Small intestine (tissue), 7 donors: ENCODE results near the gene CD82. TPM values are rescaled to one million over a fixed set of nuclear protein-coding genes. Genes with fewer than 3 reads are reported as not detected.

Source experiments
- DNase-seq, 2 donors: peaks; one replicate each; pipeline versions ENCODE4 v3.0.0 to v3.0.0-alpha.2; 2013
- FAIRE-seq: peaks from 2 replicates; lab custom pipeline; 2012; peaks lifted over from hg19 to GRCh38; lab: Jason Lieb, UNC
- H3K27ac ChIP-seq, 3 donors: one replicate each; pipeline ENCODE4 v1.5.1; 2013; ENCODE audit warnings: low read length in 2 of 3, mild to moderate bottlenecking in 2 of 3, control low read depth in 1 of 3, inconsistent platforms in 1 of 3, low read depth in 1 of 3, moderate library complexity in 1 of 3
- H3K27me3 ChIP-seq, 3 donors: one replicate each; pipeline ENCODE4 v1.6.1; 2013; ENCODE audit warnings: low read length in 3 of 3, inconsistent platforms in 1 of 3; ENCODE audit not compliant: control insufficient read depth in 3 of 3, insufficient read depth in 3 of 3
- H3K36me3 ChIP-seq, 3 donors: one replicate each; pipeline ENCODE4 v1.6.1; 2013; ENCODE audit warnings: low read length in 3 of 3, inconsistent platforms in 1 of 3, low read depth in 1 of 3, mild to moderate bottlenecking in 1 of 3, moderate library complexity in 1 of 3; ENCODE audit not compliant: control insufficient read depth in 3 of 3, insufficient read depth in 2 of 3
- H3K4me1 ChIP-seq, 3 donors: one replicate each; pipeline ENCODE4 v1.6.1; 2013; ENCODE audit warnings: low read length in 2 of 3, inconsistent platforms in 1 of 3, low read depth in 1 of 3, mild to moderate bottlenecking in 1 of 3, moderate library complexity in 1 of 3; ENCODE audit not compliant: control insufficient read depth in 3 of 3, insufficient read depth in 2 of 3
- H3K4me3 ChIP-seq, 3 donors: one replicate each; pipeline ENCODE4 v1.5.1; 2013; ENCODE audit warnings: low read length in 3 of 3, control low read depth in 1 of 3, inconsistent platforms in 1 of 3, low read depth in 1 of 3, mild to moderate bottlenecking in 1 of 3, moderate library complexity in 1 of 3
- H3K9me3 ChIP-seq, 2 donors: one replicate each; pipeline ENCODE4 v1.6.1; 2013; ENCODE audit warnings: low read depth in 1 of 2, low read length in 1 of 2; ENCODE audit not compliant: control insufficient read depth in 2 of 2, insufficient read depth in 1 of 2
- WGBS, 3 donors: extraction: QIAGEN DNeasy Blood & Tissue Kit; methylation state at CpG; one replicate each; pipeline ENCODE4 v1.1.7; 2013; 5-methylcytosine and 5-hydroxymethylcytosine counted together
- polyA plus RNA-seq, 4 donors: library from polyadenylated mRNA; stranded (reverse) in 3 of 4; unstranded in 1 of 4; fragments of 200-250 nt in 3 of 4; fragments of 120-200 nt in 1 of 4; gene quantifications; one replicate each; pipeline versions ENCODE4 v1.2.1 to v1.2.3, GENCODE V29; 2013
- donor health status: healthy with polysubstance abuse.
- donor health status: control.
- donor health status: control.
- donor health status: Bipolar disorder and iron deficiency.
- donor health status: healthy.

Gene CD82
- polyA plus RNA-seq, 4 donors: 24.2 to 108 (median 69.9) TPM

DNA sequence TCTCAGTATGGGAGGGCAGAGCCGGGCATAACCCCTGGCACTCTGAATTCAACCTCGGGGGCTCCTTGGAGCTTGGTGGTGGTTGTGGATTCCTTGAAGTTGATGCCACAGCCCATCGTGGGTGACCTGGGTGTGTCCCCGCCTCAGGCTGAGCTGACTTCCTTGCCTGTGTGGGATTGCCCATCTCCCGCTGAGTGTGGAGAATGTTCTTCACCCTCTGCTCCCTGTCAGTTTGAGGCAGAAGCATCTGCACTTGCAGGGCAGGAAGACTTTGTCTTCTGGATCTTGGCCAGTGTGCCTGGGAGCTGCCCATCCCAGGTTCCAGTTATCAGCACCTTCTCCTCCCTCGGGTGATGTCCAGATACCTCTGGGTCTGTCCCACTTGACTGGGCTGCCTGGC, 25.3 kb downstream of the CD82 start:
- H3K9me3 ChIP-seq: no peaks in the 10 kb centered on the region
- H3K27me3 ChIP-seq: no peaks in the 10 kb centered on the region
- H3K4me1 ChIP-seq: peaks cover 0 to 28% (median 5%) of the 10 kb centered on the region in 3 donors
- DNase-seq: peak in 1 of 2 donors; percentile 75
- peaks cover 4 to 74% (median 5%) of the 10 kb centered on the region in 3 donors for H3K36me3 ChIP-seq
- 39 to 56% (median 45%) methylated on average over 6 of the region's 6 CpGs for WGBS, 3 donors
- no peak for FAIRE-seq
- no peak overlapping the region for H3K27ac ChIP-seq
- H3K4me3 ChIP-seq: no peak overlapping the region

- Histone ChIP-seq H3K4me3 (no peak overlapping the region), H3K9me3 (no peaks in the 10 kb centered on the region), H3K27me3 (no peaks in the 10 kb centered on the region), H3K36me3 (peaks cover 4 to 79% (median 5%) of the 10 kb centered on the region in 3 donors), H3K27ac (no peak overlapping the region), H3K4me1 (peaks cover 0 to 36% (median 5%) of the 10 kb centered on the region in 3 donors)
- FAIRE-seq (no peak), DNase-seq (no peak)
- WGBS, 3 donors: 88 to 93% (median 91%) methylated on average over 4 of the region's 4 CpGs
These were observed 26.1 kb downstream of the CD82 start for GRCh38 chr11:44591557-44591956.

- H3K4me3 ChIP-seq: no peak overlapping the region
- H3K27me3 ChIP-seq: no peaks in the 10 kb centered on the region
- H3K9me3 ChIP-seq: no peaks in the 10 kb centered on the region
- H3K27ac ChIP-seq: peak overlapping the region in 1 of 3 donors; percentile 82
- DNase-seq: no peak
- 80 to 85% (median 84%) methylated on average over 13 of the region's 13 CpGs for WGBS, 3 donors
- peaks cover 0 to 43% (median 6%) of the 10 kb centered on the region in 3 donors for H3K4me1 ChIP-seq
- FAIRE-seq: no peak
- H3K36me3 ChIP-seq: peaks cover 4 to 75% (median 5%) of the 10 kb centered on the region in 3 donors
These were observed 26.9 kb downstream of the CD82 start for GRCh38 chr11:44592125-44592940.

DNA sequence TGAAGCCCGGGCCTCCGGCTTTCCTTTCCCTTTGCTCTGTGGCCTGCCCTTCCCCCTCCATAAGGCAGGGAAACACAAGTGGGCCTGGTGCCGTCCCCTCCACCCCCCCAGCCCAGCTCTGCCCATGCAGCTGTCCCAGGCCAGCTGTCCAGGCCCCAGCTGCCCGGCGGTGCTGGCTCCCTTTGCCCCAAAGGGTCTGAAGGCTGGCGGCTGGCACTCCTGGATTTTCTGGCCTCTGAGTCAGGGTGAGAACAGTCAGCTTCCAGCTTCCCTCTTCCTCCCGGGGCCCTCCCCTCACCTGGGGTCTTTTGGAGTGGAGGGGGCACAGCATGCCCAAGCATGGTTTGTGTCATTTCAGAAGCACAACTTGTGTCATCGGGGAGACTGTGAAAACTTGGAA, 27.8 kb downstream of the CD82 start:
- Histone ChIP-seq H3K27ac (peak overlapping the region in 1 of 3 donors; percentile 82), H3K36me3 (peaks cover 0 to 71% (median 0%) of the 10 kb centered on the region in 3 donors), H3K27me3 (no peaks in the 10 kb centered on the region), H3K4me1 (peaks cover 0 to 49% (median 10%) of the 10 kb centered on the region in 3 donors), H3K9me3 (no peaks in the 10 kb centered on the region), H3K4me3 (no peak overlapping the region)
- FAIRE-seq (no peak), DNase-seq (peak in 1 of 2 donors; percentile 56)
- 44 to 57% (median 45%) methylated on average over 7 to 8 of the region's 8 CpGs for WGBS, 3 donors

- DNase-seq (no peak), FAIRE-seq (no peak)
- Histone ChIP-seq H3K4me1 (peaks cover 0 to 53% (median 10%) of the 10 kb centered on the region in 3 donors), H3K27me3 (no peaks in the 10 kb centered on the region), H3K9me3 (no peaks in the 10 kb centered on the region), H3K27ac (no peak overlapping the region), H3K36me3 (peaks cover 0 to 73% (median 0%) of the 10 kb centered on the region in 3 donors), H3K4me3 (no peak overlapping the region)
- 76 to 79% (median 78%) methylated on average over 6 of the region's 6 CpGs for WGBS, 3 donors
These were observed 29.5 kb downstream of the CD82 start for GRCh38 chr11:44595006-44595405.

- 35 to 52% (median 49%) methylated on average over 10 of the region's 10 CpGs for WGBS, 3 donors
- DNase-seq: no peak
- no peaks in the 10 kb centered on the region for H3K27me3 ChIP-seq
- H3K4me3 ChIP-seq: no peak overlapping the region
- peaks cover 0 to 63% (median 7%) of the 10 kb centered on the region in 3 donors for H3K4me1 ChIP-seq
- peaks cover 0 to 76% (median 0%) of the 10 kb centered on the region in 3 donors for H3K36me3 ChIP-seq
- no peaks in the 10 kb centered on the region for H3K9me3 ChIP-seq
- FAIRE-seq: no peak
- H3K27ac ChIP-seq: peak overlapping the region; percentile 6 to 16 (median 16)
These were observed 30.5 kb downstream of the CD82 start for GRCh38 chr11:44595964-44596381.

GRCh38 chr11:44596525-44597276, 31.2 kb downstream of the CD82 start:
- FAIRE-seq (no peak), DNase-seq (no peak)
- H3K36me3 ChIP-seq: peaks cover 0 to 73% (median 0%) of the 10 kb centered on the region in 3 donors
- WGBS, 3 donors: 62 to 67% (median 63%) methylated on average over 13 of the region's 13 CpGs
- no peak overlapping the region for H3K4me3 ChIP-seq
- no peaks in the 10 kb centered on the region for H3K27me3 ChIP-seq
- peak overlapping the region in 2 of 3 donors; percentile 16 for H3K27ac ChIP-seq
- no peaks in the 10 kb centered on the region for H3K9me3 ChIP-seq
- peaks cover 0 to 68% (median 5%) of the 10 kb centered on the region in 3 donors for H3K4me1 ChIP-seq

DNA sequence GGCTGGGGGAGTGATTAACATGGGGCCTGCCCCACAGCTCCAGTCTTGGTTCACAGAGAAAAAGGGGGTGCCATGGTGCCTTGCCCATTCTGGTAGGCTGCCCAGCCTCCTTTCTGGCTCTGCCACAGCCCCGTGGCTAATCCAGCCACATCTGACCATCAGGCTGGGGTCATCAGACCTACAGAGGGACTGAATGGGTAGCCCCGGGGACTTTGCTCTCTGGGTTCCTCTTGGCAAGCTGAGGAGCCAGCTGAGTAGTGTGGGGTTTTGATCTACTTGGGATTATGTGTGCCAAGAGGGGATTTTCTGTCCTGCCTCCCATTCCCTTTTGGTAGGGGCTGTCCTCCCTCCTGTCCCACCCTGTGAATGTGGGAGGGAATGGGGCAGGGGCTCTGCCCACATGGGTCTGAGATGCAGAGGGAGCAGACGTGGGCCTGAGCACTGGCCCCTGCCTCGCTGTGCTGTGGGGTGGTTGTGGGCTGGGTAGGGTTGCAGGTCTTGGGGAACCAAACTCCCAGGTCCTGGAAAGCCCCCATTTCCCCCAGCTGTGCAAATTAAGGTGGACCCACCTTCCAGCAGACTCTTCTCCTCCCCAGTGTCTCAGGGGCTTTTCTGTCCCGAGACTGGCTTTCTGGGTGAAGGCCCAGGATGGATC, 32.0 kb downstream of the CD82 start:
- H3K27ac ChIP-seq: peak overlapping the region in 1 of 3 donors; percentile 10
- FAIRE-seq: no peak
- WGBS, 3 donors: 57 to 71% (median 66%) methylated on average over 5 of the region's 5 CpGs

More for the DNA sequence above, 32.0 kb downstream of the CD82 start:
- no peak for DNase-seq
- H3K36me3 ChIP-seq: peaks cover 0 to 72% (median 0%) of the 10 kb centered on the region in 3 donors
- no peak overlapping the region for H3K4me3 ChIP-seq
- H3K4me1 ChIP-seq: peaks cover 0 to 70% (median 7%) of the 10 kb centered on the region in 3 donors
- H3K9me3 ChIP-seq: no peaks in the 10 kb centered on the region
- H3K27me3 ChIP-seq: no peaks in the 10 kb centered on the region
